Stimulated activated CD4-positive, alpha-beta T cell treated with anti-CD3 and anti-CD28 coated beads, Interleukin-15, amount 100 ng/mL, for 48 hours (primary cell): Measurements from ENCODE around the gene WASF2.

Source experiments
- DNase-seq, 2 donors: peaks; one replicate each; pipeline ENCODE4 v3.0.0-alpha.2; 2020; ENCODE audit warnings: low read depth in 2 of 2

The WASF2 gene

GRCh38 chr1:27377760-27378495, 112.0 kb downstream of the WASF2 start:
- DNase-seq, result no peak

- DNase-seq, result no peak
Observed at GRCh38 chr1:27374362-27375086, 115.4 kb downstream of the WASF2 start, which contains the start of gene FCN3. FCN3 (minus strand) TSS chr1:27374824; CDS start chr1:27374818, 6 bp downstream.

- DNase-seq, result no peak
Observed at GRCh38 chr1:27372808-27373690, 116.9 kb downstream of the WASF2 start.

- no peak for DNase-seq
Observed at GRCh38 chr1:27372022-27372807, 117.8 kb downstream of the WASF2 start.

- DNase-seq, result no peak
Observed at GRCh38 chr1:27368869-27369582, 120.9 kb downstream of the WASF2 start.

- DNase-seq, result no peak
Observed at GRCh38 chr1:27367160-27367650, 122.8 kb downstream of the WASF2 start.

GRCh38 chr1:27366411-27367159, 123.4 kb downstream of the WASF2 start, which contains the start of gene MAP3K6:
MAP3K6 (minus strand) TSS chr1:27366961; CDS start chr1:27366597, 364 bp downstream.
- peak in 1 of 2 donors; percentile 59 for DNase-seq

GRCh38 chr1:27366113-27366410, 123.9 kb downstream of the WASF2 start:
- DNase-seq, result peak; percentile 77 to 81

GRCh38 chr1:27365372-27366112, 124.4 kb downstream of the WASF2 start:
- DNase-seq, result peak; percentile 64 to 77

- no peak for DNase-seq
Observed at GRCh38 chr1:27364696-27365371, 125.1 kb downstream of the WASF2 start.

- DNase-seq, result no peak
Observed at GRCh38 chr1:27363766-27364695, 125.9 kb downstream of the WASF2 start.

- DNase-seq, result no peak
Observed at GRCh38 chr1:27361553-27361952, 128.4 kb downstream of the WASF2 start.

- DNase-seq, result no peak
Observed at GRCh38 chr1:27361044-27361402, 128.9 kb downstream of the WASF2 start.

- DNase-seq, result no peak
Observed at GRCh38 chr1:27360159-27361043, 129.6 kb downstream of the WASF2 start.

- DNase-seq, result no peak
Observed at GRCh38 chr1:27359822-27360158, 130.2 kb downstream of the WASF2 start.

- DNase-seq, result no peak
Observed at GRCh38 chr1:27358928-27359313, 131.0 kb downstream of the WASF2 start.
